ENCODE measurements around the gene EIF4A3. TPM values are rescaled to one million over a fixed set of nuclear protein-coding genes. Genes with fewer than 3 reads are reported as not detected.
A peak's percentile ranks its signal among the peaks of the same experiment; 100 is the strongest.

The EIF4A3 gene
- total and polyA plus RNA-seq, 5 donors: 30.5 to 42.2 (median 38.1) TPM

- Histone ChIP-seq H3K27ac (ENCODE audit: low read length) (no peak overlapping the region), H3K27me3 (ENCODE audit: control insufficient read depth, insufficient read depth) (no peaks in the 10 kb centered on the region), H3K9me3 (ENCODE audit: control insufficient read depth, low read length) (no peaks in the 10 kb centered on the region), H3K4me3 (ENCODE audit: low read length) (no peak overlapping the region), H3K4me1 (ENCODE audit: control insufficient read depth, insufficient read depth, low read length) (no peaks in the 10 kb centered on the region)
- peak in 1 of 2 donors; percentile 19 for ATAC-seq
- intact Hi-C loops (cut with DNase I): no loop called here
- no peak for DNase-seq
- WGBS: 89% methylated on average over 35 of the region's 35 CpGs
These were observed 28.2 kb downstream of the EIF4A3 start for GRCh38 chr17:80118601-80119270.

GRCh38 chr17:80117491-80118401 lies 29.2 kb downstream of the EIF4A3 start:
- ATAC-seq: peak in 1 of 2 donors; percentile 12
- intact Hi-C loops (cut with DNase I): no loop called here
- 88% methylated on average over 31 of the region's 31 CpGs for WGBS

DNA sequence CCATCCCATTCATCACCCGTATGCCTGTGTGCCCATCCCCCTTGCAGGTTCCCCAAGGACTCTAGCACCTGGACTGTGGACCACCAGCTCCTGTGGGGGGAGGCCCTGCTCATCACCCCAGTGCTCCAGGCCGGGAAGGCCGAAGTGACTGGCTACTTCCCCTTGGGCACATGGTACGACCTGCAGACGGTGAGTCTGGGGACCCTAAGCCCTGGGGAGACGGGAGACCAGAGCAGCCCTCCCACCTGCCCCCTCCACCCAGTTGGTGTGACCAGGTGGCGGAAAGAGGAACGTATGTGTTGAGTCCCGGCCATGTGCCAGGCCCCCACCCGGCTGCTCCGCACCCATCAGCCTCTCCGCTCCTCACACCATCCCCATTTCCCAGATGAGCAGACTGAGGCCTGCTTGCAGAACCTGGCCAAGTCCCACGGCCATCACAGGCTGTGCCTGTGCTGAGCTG lies 30.0 kb downstream of the EIF4A3 start:
- no peak for ATAC-seq
- H3K4me1 ChIP-seq (ENCODE audit: control insufficient read depth, insufficient read depth, low read length): no peaks in the 10 kb centered on the region
- WGBS: 90% methylated on average over 13 of the region's 13 CpGs
- H3K27ac ChIP-seq (ENCODE audit: low read length): no peak overlapping the region
- intact Hi-C loops (cut with DNase I): no loop called here
- H3K4me3 ChIP-seq (ENCODE audit: low read length): no peak overlapping the region
- H3K27me3 ChIP-seq (ENCODE audit: control insufficient read depth, insufficient read depth): no peaks in the 10 kb centered on the region
- H3K9me3 ChIP-seq (ENCODE audit: control insufficient read depth, low read length): no peaks in the 10 kb centered on the region
- no peak for DNase-seq

More at GRCh38 chr17:80117491-80118401, 29.2 kb downstream of the EIF4A3 start:
- no peak for DNase-seq
- Histone ChIP-seq H3K9me3 (ENCODE audit: control insufficient read depth, low read length) (no peaks in the 10 kb centered on the region), H3K27me3 (ENCODE audit: control insufficient read depth, insufficient read depth) (no peaks in the 10 kb centered on the region), H3K4me3 (ENCODE audit: low read length) (no peak overlapping the region), H3K4me1 (ENCODE audit: control insufficient read depth, insufficient read depth, low read length) (no peaks in the 10 kb centered on the region), H3K27ac (ENCODE audit: low read length) (no peak overlapping the region)

GRCh38 chr17:80116276-80116920 lies 30.5 kb downstream of the EIF4A3 start:
- ATAC-seq (no peak), DNase-seq (no peak)
- 79% methylated on average over 16 of the region's 16 CpGs for WGBS
- H3K27me3 ChIP-seq (ENCODE audit: control insufficient read depth, insufficient read depth): no peaks in the 10 kb centered on the region
- H3K9me3 ChIP-seq (ENCODE audit: control insufficient read depth, low read length): no peaks in the 10 kb centered on the region
- intact Hi-C loops (cut with DNase I): no loop called here
- H3K4me1 ChIP-seq (ENCODE audit: control insufficient read depth, insufficient read depth, low read length): no peaks in the 10 kb centered on the region
- no peak overlapping the region for H3K27ac ChIP-seq (ENCODE audit: low read length)
- H3K4me3 ChIP-seq (ENCODE audit: low read length): no peak overlapping the region

GRCh38 chr17:80115159-80115558 lies 31.8 kb downstream of the EIF4A3 start:
- no peak for DNase-seq
- Histone ChIP-seq H3K27me3 (ENCODE audit: control insufficient read depth, insufficient read depth) (no peaks in the 10 kb centered on the region), H3K4me3 (ENCODE audit: low read length) (no peak overlapping the region), H3K4me1 (ENCODE audit: control insufficient read depth, insufficient read depth, low read length) (no peaks in the 10 kb centered on the region), H3K27ac (ENCODE audit: low read length) (no peak overlapping the region), H3K9me3 (ENCODE audit: control insufficient read depth, low read length) (no peaks in the 10 kb centered on the region)
- no peak for ATAC-seq
- intact Hi-C loops (cut with DNase I): no loop called here
- 92% methylated on average over 8 of the region's 8 CpGs for WGBS

- H3K27ac ChIP-seq (ENCODE audit: low read length): no peak overlapping the region
- 92% methylated on average over 7 of the region's 7 CpGs for WGBS
- H3K9me3 ChIP-seq (ENCODE audit: control insufficient read depth, low read length): no peaks in the 10 kb centered on the region
- intact Hi-C loops (cut with DNase I): no loop called here
- ATAC-seq (no peak), DNase-seq (no peak)
- no peaks in the 10 kb centered on the region for H3K27me3 ChIP-seq (ENCODE audit: control insufficient read depth, insufficient read depth)
- H3K4me1 ChIP-seq (ENCODE audit: control insufficient read depth, insufficient read depth, low read length): no peaks in the 10 kb centered on the region
- H3K4me3 ChIP-seq (ENCODE audit: low read length): no peak overlapping the region
These were observed 32.2 kb downstream of the EIF4A3 start for GRCh38 chr17:80114758-80115157.

DNA sequence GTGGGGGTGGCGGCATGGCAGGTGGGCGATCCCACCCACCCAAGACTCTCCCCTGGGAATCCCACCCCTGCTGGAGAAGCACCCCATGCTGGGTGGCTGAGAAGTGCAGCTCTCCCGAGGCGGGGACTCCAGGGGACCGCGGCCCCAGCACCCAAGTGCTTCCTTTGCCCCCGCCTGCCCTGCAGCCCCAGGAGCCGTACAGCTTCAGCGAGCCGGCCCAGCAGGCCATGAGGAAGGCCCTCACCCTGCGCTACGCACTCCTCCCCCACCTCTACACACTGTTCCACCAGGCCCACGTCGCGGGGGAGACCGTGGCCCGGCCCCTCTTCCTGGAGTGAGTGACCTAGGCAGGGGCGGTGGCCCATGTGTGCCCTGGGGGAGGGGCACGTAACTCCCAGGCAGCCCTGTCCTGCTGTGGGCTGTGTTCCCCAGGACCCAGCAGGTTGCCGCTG lies 33.9 kb downstream of the EIF4A3 start:
- no peaks in the 10 kb centered on the region for H3K9me3 ChIP-seq (ENCODE audit: control insufficient read depth, low read length)
- H3K4me3 ChIP-seq (ENCODE audit: low read length): no peak overlapping the region
- no peaks in the 10 kb centered on the region for H3K27me3 ChIP-seq (ENCODE audit: control insufficient read depth, insufficient read depth)
- intact Hi-C loops (cut with DNase I): no loop called here
- no peak for ATAC-seq
- H3K27ac ChIP-seq (ENCODE audit: low read length): no peak overlapping the region
- 83% methylated on average over 20 of the region's 20 CpGs for WGBS
- H3K4me1 ChIP-seq (ENCODE audit: control insufficient read depth, insufficient read depth, low read length): no peaks in the 10 kb centered on the region
- no peak for DNase-seq

GRCh38 chr17:80112471-80113032 lies 34.4 kb downstream of the EIF4A3 start:
- Histone ChIP-seq H3K9me3 (ENCODE audit: control insufficient read depth, low read length) (no peaks in the 10 kb centered on the region), H3K27ac (ENCODE audit: low read length) (no peak overlapping the region), H3K4me3 (ENCODE audit: low read length) (no peak overlapping the region), H3K27me3 (ENCODE audit: control insufficient read depth, insufficient read depth) (no peaks in the 10 kb centered on the region), H3K4me1 (ENCODE audit: control insufficient read depth, insufficient read depth, low read length) (no peaks in the 10 kb centered on the region)
- intact Hi-C loops (cut with DNase I): no loop called here
- WGBS: 93% methylated on average over 24 of the region's 24 CpGs
- DNase-seq (no peak), ATAC-seq (no peak)

GRCh38 chr17:80111702-80112470 lies 35.0 kb downstream of the EIF4A3 start:
- Histone ChIP-seq H3K4me1 (ENCODE audit: control insufficient read depth, insufficient read depth, low read length) (no peaks in the 10 kb centered on the region), H3K27ac (ENCODE audit: low read length) (no peak overlapping the region), H3K27me3 (ENCODE audit: control insufficient read depth, insufficient read depth) (no peaks in the 10 kb centered on the region), H3K4me3 (ENCODE audit: low read length) (no peak overlapping the region), H3K9me3 (ENCODE audit: control insufficient read depth, low read length) (no peaks in the 10 kb centered on the region)
- no peak for DNase-seq
- no peak for ATAC-seq
- intact Hi-C loops (cut with DNase I): no loop called here
- 92% methylated on average over 26 of the region's 26 CpGs for WGBS

- 91% methylated on average over 21 of the region's 21 CpGs for WGBS
- DNase-seq (no peak), ATAC-seq (no peak)
- no peaks in the 10 kb centered on the region for H3K4me1 ChIP-seq (ENCODE audit: control insufficient read depth, insufficient read depth, low read length)
- intact Hi-C loops (cut with DNase I): no loop called here
- no peaks in the 10 kb centered on the region for H3K9me3 ChIP-seq (ENCODE audit: control insufficient read depth, low read length)
- H3K4me3 ChIP-seq (ENCODE audit: low read length): no peak overlapping the region
- H3K27ac ChIP-seq (ENCODE audit: low read length): no peak overlapping the region
- H3K27me3 ChIP-seq (ENCODE audit: control insufficient read depth, insufficient read depth): no peaks in the 10 kb centered on the region
These were observed 35.8 kb downstream of the EIF4A3 start for GRCh38 chr17:80110927-80111701.
